Tibial artery (tissue), 4 donors: ENCODE data around the gene LANCL1.

Experiments used
- DNase-seq, 2 donors: peaks; one replicate each; pipeline ENCODE4 v3.0.0-alpha.2; 2019
- H3K27ac ChIP-seq, 2 donors: fragments of 200-600 bp; sonication (generic) in 1 of 2; 1 replicate in 1 of 2; 2 replicates in 1 of 2; pipeline ENCODE4 v1.5.1; 2018 to 2019; ENCODE audit warnings: mild to moderate bottlenecking in 1 of 2
- H3K27me3 ChIP-seq, 2 donors: fragments of 200-600 bp; sonication (generic) in 1 of 2; one replicate each; pipeline versions ENCODE4 v1.5.1 to v1.6.0; 2016 to 2019
- H3K36me3 ChIP-seq, 3 donors: fragments of 200-600 bp; sonication (generic) in 2 of 3; one replicate each; pipeline ENCODE4 v1.5.1; 2016 to 2019; ENCODE audit warnings: mild to moderate bottlenecking in 2 of 3
- H3K4me1 ChIP-seq, 4 donors: fragments of 200-600 bp; sonication (generic) in 2 of 4; 1 replicate in 3 of 4; 2 replicates in 1 of 4; pipeline ENCODE4 v1.5.1; 2016 to 2019
- H3K4me3 ChIP-seq, 2 donors: fragments of 200-600 bp; sonication (generic) in 1 of 2; 1 replicate in 1 of 2; 2 replicates in 1 of 2; pipeline ENCODE4 v1.5.1; 2018 to 2019; ENCODE audit warnings: mild to moderate bottlenecking in 2 of 2
- H3K9me3 ChIP-seq, 3 donors: fragments of 200-600 bp; sonication (generic) in 1 of 3; one replicate each; pipeline ENCODE4 v1.5.1; 2016 to 2019
- CTCF ChIP-seq, 2 experiments: fragments of 200-600 bp in 1 of 2; fragments of 450-650 bp in 1 of 2; IDR thresholded peaks; one replicate each; pipeline ENCODE4 v1.5.1; 2017 to 2019; ENCODE audit warnings: antibody characterized with exemption in 2 of 2, mild to moderate bottlenecking in 1 of 2, moderate library complexity in 1 of 2
- intact Hi-C: fragments of 100-400 bp; cut with DNase I; formaldehyde crosslinking; loops from one replicate; pipeline ENCODE4 v1.15.0; 2023; ENCODE audit warnings: low total_unique reads

LANCL1 gene

GRCh38 chr2:210445732-210446131 is 30.8 kb downstream of the LANCL1 start:
- DNase-seq = no peak
- no peaks in the 10 kb centered on the region for H3K27me3 ChIP-seq
- H3K36me3 ChIP-seq = peaks cover 14 to 36% (median 32%) of the 10 kb centered on the region in 3 donors
- no peak overlapping the region for H3K27ac ChIP-seq
- H3K9me3 ChIP-seq = peaks cover 0 to 5% (median 0%) of the 10 kb centered on the region in 3 donors
- intact Hi-C loops = no loop called here
- no peak overlapping the region for H3K4me3 ChIP-seq
- no peak for TF ChIP-seq CTCF (IDR thresholded peaks at IDR 0.05)
- H3K4me1 ChIP-seq = no peaks in the 10 kb centered on the region

DNA sequence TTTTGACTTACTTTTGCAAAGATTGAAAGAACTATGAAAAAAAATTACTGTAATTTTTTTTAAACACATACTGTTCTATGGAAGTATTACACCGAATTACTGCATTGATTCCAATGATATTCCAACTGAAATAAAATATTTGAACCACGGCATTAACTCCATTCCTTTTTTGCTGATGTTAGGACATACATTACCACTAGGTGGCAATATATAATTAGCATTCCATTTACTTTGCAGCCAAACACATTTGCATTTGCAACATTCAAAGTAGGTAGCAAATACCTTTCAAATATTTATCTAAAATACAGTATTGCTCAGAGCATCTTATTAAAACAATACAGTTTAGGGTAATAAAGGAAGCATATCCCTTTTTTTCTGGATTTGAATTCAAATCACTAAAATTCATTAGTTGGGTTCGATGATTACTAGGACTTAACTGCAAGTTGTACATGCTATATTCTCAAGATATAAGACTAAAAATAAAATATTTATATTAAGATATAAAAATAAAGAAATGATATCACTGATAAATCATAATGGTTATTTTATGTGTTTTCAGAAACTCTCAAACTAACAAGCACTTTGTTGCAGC is 31.3 kb downstream of the LANCL1 start:
- peaks cover 0 to 5% (median 0%) of the 10 kb centered on the region in 3 donors for H3K9me3 ChIP-seq
- TF ChIP-seq CTCF (IDR thresholded peaks at IDR 0.05) = peak; percentile 45 to 56
- no peaks in the 10 kb centered on the region for H3K27me3 ChIP-seq
- intact Hi-C loops = no loop called here
- H3K4me3 ChIP-seq = no peak overlapping the region
- no peak overlapping the region for H3K27ac ChIP-seq
- no peaks in the 10 kb centered on the region for H3K4me1 ChIP-seq
- no peak for DNase-seq
- H3K36me3 ChIP-seq = peaks cover 18 to 37% (median 31%) of the 10 kb centered on the region in 3 donors

DNA sequence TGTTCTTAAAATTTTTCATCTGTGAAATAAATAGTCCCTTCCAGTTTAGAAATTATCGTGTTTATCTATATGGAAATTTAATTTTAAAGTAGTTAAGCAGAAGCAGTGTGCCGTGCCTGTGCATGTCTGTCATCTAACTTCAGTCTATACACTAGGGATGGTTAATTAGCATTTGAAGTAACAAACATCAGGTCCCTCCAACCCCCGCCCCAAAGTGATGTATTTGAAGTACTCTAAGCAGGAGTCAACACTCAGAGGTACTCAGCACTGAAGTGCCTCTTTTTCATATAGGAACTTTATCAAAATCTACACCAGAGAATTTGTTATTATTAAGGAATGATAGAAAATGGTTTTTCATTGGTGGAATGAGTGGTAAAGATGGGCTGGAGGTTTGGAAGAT is 33.0 kb downstream of the LANCL1 start:
- DNase-seq = no peak
- peaks cover 0 to 5% (median 0%) of the 10 kb centered on the region in 3 donors for H3K9me3 ChIP-seq
- H3K4me1 ChIP-seq = no peaks in the 10 kb centered on the region
- no peak overlapping the region for H3K27ac ChIP-seq
- intact Hi-C loops = no loop called here
- no peak overlapping the region for H3K4me3 ChIP-seq
- peaks cover 28 to 54% (median 36%) of the 10 kb centered on the region in 3 donors for H3K36me3 ChIP-seq
- no peaks in the 10 kb centered on the region for H3K27me3 ChIP-seq
- no peak for TF ChIP-seq CTCF (IDR thresholded peaks at IDR 0.05)

DNA sequence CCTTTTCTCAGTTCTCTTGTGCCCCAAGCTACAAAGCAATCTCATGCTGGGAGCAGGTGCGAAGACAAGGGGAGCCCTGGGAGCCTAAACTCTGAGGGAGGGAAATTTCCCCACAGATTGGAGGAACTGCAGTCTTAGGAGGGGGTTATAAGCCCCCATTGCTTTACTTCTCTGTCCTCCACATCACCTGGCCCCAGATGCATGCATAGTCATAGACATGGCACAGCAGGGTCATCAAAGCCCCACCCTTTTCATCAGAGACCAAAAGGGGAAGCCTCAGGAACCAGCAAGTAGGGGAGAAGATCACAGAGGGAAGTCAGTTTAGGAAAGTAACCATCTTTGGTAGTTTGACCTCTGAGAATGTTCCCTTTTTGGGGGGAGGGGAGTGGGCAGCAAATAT is 33.7 kb downstream of the LANCL1 start:
- Histone ChIP-seq H3K36me3 (peaks cover 24 to 59% (median 31%) of the 10 kb centered on the region in 3 donors), H3K27me3 (no peaks in the 10 kb centered on the region), H3K9me3 (peaks cover 0 to 2% (median 0%) of the 10 kb centered on the region in 3 donors), H3K4me1 (no peaks in the 10 kb centered on the region), H3K27ac (no peak overlapping the region), H3K4me3 (no peak overlapping the region)
- intact Hi-C loops = no loop called here
- no peak for DNase-seq
- no peak for TF ChIP-seq CTCF (IDR thresholded peaks at IDR 0.05)

DNA sequence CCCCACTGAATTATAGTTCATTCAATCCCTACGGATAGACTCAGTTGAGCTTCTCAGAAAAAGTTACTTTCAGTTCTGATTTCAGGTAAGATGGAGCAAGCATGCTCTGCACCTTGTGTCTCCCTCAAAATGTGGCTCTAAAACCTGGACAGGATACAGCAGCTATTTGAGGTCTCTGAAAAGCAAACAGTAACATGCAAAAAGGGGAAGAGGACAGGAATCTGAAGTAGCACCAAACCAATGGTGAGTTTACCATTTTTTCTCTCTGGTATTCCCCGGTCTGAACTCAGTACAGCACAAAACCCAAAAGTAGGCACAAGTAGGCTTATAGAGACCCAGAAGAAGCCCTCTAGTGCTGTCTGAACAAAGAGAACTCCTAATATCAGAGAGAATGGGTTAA is 34.1 kb downstream of the LANCL1 start:
- no peak for TF ChIP-seq CTCF (IDR thresholded peaks at IDR 0.05)
- Histone ChIP-seq H3K4me1 (no peaks in the 10 kb centered on the region), H3K27ac (no peak overlapping the region), H3K4me3 (no peak overlapping the region), H3K9me3 (no peaks in the 10 kb centered on the region), H3K27me3 (no peaks in the 10 kb centered on the region), H3K36me3 (peaks cover 26 to 63% (median 27%) of the 10 kb centered on the region in 3 donors)
- intact Hi-C loops = no loop called here
- no peak for DNase-seq

DNA sequence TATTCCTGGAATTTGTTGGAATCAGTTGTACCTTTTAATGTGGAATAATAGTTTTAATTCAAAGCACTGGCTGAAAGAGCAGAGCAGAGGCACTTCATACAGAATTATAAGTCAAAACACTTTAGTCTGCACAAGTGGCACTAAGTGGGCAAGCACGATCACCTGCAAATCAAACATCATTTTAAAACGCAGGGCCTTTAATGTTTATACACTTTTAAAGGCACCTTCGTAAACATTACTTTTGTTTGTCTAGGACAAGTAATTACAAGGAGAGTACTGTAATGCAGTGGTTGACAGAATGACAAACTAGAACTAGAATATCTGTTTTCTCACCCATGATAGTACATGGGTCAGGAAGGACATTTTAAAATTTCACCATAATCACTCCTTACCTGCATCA is 36.4 kb downstream of the LANCL1 start:
- H3K4me1 ChIP-seq = no peaks in the 10 kb centered on the region
- H3K36me3 ChIP-seq = peaks cover 30 to 73% (median 46%) of the 10 kb centered on the region in 3 donors
- H3K9me3 ChIP-seq = no peaks in the 10 kb centered on the region
- H3K27ac ChIP-seq = no peak overlapping the region
- no peaks in the 10 kb centered on the region for H3K27me3 ChIP-seq
- no peak for DNase-seq
- TF ChIP-seq CTCF (IDR thresholded peaks at IDR 0.05) = no peak
- H3K4me3 ChIP-seq = no peak overlapping the region
- intact Hi-C loops = no loop called here
